Activated T-cell treated with anti-CD3 and anti-CD28 coated beads for 4 hours (primary cell): Measurements from ENCODE around the gene TUBG2.

Experiments used
- DNase-seq: peaks from one replicate; pipeline ENCODE4 v3.0.0-alpha.2; 2020

The TUBG2 gene

GRCh38 chr17:42700586-42701289 is 41.7 kb downstream of the TUBG2 start:
- DNase-seq, result no peak

DNA sequence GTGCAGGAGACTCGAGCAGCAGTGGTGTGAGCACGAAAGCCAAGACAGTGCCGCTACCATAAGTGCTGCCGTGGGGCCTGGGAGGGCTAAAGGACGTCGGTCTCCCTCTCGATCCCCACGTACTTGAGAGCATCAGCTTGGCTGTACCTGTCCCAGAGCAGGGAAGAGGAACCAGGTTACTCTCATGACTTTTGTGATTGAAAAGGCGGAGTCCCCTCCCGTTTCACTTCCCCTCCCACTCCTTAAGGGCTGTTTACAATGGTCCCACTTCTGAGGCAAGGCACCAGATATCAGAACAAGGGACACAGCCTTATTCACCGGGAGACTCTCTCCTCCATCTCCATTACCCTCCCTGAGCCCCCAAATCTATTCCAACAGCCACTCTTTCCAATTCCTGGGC is 43.4 kb downstream of the TUBG2 start:
- no peak for DNase-seq

DNA sequence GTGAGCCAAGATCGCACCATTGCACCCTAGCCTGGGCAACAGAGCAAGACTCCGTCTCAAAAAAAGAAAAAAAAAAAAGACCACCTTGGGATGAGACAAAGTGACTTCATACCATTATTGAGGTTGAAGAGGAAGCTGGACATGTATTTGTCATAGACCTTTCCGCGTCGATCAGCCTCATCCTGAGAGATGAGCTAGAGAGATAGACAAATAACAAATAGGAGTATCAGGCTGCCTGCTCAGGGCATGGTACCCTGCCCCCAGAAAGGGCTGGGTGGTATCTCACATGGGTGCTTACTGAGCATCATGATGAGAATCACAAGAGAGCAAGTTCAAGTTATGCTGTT is 45.4 kb downstream of the TUBG2 start:
- DNase-seq, result no peak

DNA sequence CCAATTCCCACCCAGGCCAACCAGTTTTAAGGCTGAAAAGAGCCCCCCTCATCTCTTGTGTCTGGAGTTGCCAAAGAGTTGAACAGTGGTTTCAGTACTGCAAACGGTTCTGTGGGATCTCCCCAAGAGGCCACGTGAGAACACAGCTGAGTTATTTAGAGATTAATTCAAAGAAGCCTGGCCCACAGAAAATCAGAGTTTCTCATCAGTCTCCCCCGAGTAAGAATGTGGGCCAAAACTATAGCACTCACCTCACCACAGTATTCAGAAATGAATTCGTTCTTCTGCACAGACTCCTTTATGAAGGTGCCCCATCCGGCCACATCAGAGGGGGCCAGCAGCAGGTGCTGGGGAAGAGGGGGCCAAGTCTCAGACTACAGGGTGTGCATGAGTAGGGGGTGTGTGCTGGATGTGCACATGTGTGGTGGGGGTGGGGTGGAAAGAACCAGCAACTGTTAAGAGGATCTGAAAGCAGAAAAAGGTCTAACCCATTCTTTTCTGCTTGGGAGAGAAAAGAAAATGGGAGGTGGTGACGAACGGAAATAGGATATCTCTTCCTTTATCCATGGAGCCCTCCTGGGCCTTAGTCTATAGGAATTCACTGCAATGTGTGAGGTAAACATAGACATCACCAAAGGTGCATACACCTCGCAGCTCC is 45.9 kb downstream of the TUBG2 start:
- DNase-seq, result no peak

- DNase-seq, result no peak
Measured at GRCh38 chr17:42706732-42707131, 47.6 kb downstream of the TUBG2 start.

GRCh38 chr17:42708588-42708987 is 49.5 kb downstream of the TUBG2 start:
- DNase-seq, result no peak

DNA sequence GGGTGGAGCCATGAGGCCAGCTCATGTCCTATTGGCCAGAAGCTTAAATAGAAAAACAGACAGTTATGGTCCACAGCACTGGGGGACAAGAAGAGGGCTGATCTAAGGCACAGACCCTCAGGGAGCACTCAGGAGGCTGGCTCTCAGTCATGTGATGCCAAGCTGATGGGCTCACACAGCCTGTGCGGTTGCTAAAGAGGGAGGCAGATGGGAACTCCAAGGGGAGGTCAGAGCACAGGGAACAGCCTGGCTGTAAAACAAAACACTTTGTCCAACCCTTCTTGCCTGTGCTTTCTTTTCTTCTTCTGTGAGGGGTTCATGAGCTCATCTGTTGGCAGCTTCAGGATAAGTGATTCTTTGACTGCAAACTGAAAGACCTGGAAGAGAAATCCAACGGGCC is 50.5 kb downstream of the TUBG2 start:
- DNase-seq, result no peak
